WTC11 (cell line): Measurements from ENCODE around the gene MGAT4C.

Experiments used
- CTCF ChIP-seq: fragments of 200-600 bp; IDR thresholded peaks from 2 replicates; pipeline ENCODE4 v1.8.0; 2022; ENCODE audit warnings: antibody characterized with exemption
- PRDM15 ChIP-seq: sonication (generic); formaldehyde crosslinking; IDR thresholded peaks from 2 replicates; pipeline ENCODE4 v1.8.0; 2022; ENCODE audit warnings: missing genetic modification reagents
- USF2 ChIP-seq: sonication (generic); formaldehyde crosslinking; IDR thresholded peaks from 2 replicates; pipeline ENCODE4 v1.8.1; 2023; ENCODE audit warnings: mild to moderate bottlenecking, missing genetic modification reagents, moderate library complexity

- TF ChIP-seq USF2 (CRISPR knock-in tag): no peak
- TF ChIP-seq PRDM15 (CRISPR knock-in tag): no peak
- TF ChIP-seq CTCF: no peak
Observed at GRCh38 chr12:85956081-85956480, 300.1 kb downstream of the MGAT4C start.
